GM21360 (cell line): ENCODE data around the gene GPR50.

Experiments
- ATAC-seq: cut with Tn5 transposase; IDR thresholded peaks from one replicate; pipeline ENCODE4 v1.9.1; 2021; ENCODE audit warnings: mild to moderate bottlenecking, moderate library complexity; ENCODE audit not compliant: unreplicated experiment

Gene GPR50

GRCh38 chrX:151226941-151227340 lies 50.6 kb downstream of the GPR50 start:
- no peak for ATAC-seq

- no peak for ATAC-seq
Observed at GRCh38 chrX:151227627-151228026, 51.2 kb downstream of the GPR50 start.

- ATAC-seq, result no peak
Observed at GRCh38 chrX:151228935-151229334, 52.6 kb downstream of the GPR50 start.
